HEK293 (cell line): Measurements from ENCODE around the gene ST8SIA5.

ENCODE experiments used
- CTCF ChIA-PET: fragments of 350-600 bp; formaldehyde crosslinking; extraction: SDS; loops from one replicate; lab custom pipeline; 2021; ENCODE audit warnings: antibody characterized with exemption; lab: Yijun Ruan, JAX
- POLR2A ChIA-PET: fragments of 300-600 bp; formaldehyde crosslinking; extraction: SDS; loops from one replicate; lab custom pipeline; 2020; ENCODE audit warnings: antibody characterized with exemption, inconsistent platforms; lab: Yijun Ruan, JAX
- H3K27ac ChIP-seq: fragments of 200-500 bp; sonication (Bioruptor generic); 2 replicates; pipeline ENCODE4 v1.5.1; 2014; ENCODE audit warnings: low read depth, low read length, control low read depth, inconsistent platforms; ENCODE audit errors: extremely low read depth
- H3K36me3 ChIP-seq, 2 experiments: fragments of 200-500 bp in 1 of 2; sonication (Bioruptor generic) in 1 of 2; 1 replicate in 1 of 2; 2 replicates in 1 of 2; pipeline ENCODE4 v1.5.1; 2014 to 2017; ENCODE audit warnings: inconsistent platforms in 2 of 2, low read length in 2 of 2; ENCODE audit not compliant: control insufficient read depth in 2 of 2, insufficient read depth in 1 of 2
- H3K4me1 ChIP-seq: fragments of 200-500 bp; sonication (Bioruptor generic); 2 replicates; pipeline ENCODE4 v1.5.1; 2014; ENCODE audit warnings: mild to moderate bottlenecking, low read length, inconsistent platforms; ENCODE audit not compliant: control insufficient read depth, insufficient read depth
- H3K4me3 ChIP-seq: 2 replicates; pipeline ENCODE4 v1.5.1; 2011; ENCODE audit warnings: low read depth, mild to moderate bottlenecking, control low read depth, low read length, moderate library complexity
- H3K9me3 ChIP-seq: fragments of 200-500 bp; sonication (Bioruptor generic); 2 replicates; pipeline ENCODE4 v1.5.1; 2014; ENCODE audit warnings: low read depth, low read length, inconsistent platforms; ENCODE audit not compliant: control insufficient read depth, insufficient read depth
- EGR2 ChIP-seq: fragments of 450-650 bp; formaldehyde crosslinking; IDR thresholded peaks from 2 replicates; pipeline ENCODE4 v1.5.1; 2016; ENCODE audit warnings: low read depth, missing biosample characterization, missing genetic modification characterization
- OVOL3 ChIP-seq: fragments of 450-650 bp; formaldehyde crosslinking; IDR thresholded peaks from 2 replicates; pipeline ENCODE4 v1.5.1; 2016; ENCODE audit warnings: missing biosample characterization, missing genetic modification characterization
- REPIN1 ChIP-seq: fragments of 450-650 bp; formaldehyde crosslinking; IDR thresholded peaks from 2 replicates; pipeline ENCODE4 v1.5.1; 2017; ENCODE audit warnings: missing biosample characterization, missing genetic modification characterization, low read depth
- TCF7L2 ChIP-seq: IDR thresholded peaks from 2 replicates; pipeline ENCODE4 v1.6.1; 2011; ENCODE audit warnings: low read depth, mild to moderate bottlenecking, inconsistent platforms, low read length, moderate library complexity, borderline replicate concordance
- ZBTB21 ChIP-seq: fragments of 450-650 bp; formaldehyde crosslinking; IDR thresholded peaks from 2 replicates; pipeline ENCODE4 v1.5.1; 2017; ENCODE audit warnings: missing biosample characterization, missing genetic modification characterization
- ZBTB26 ChIP-seq: fragments of 450-650 bp; formaldehyde crosslinking; optimal IDR thresholded peaks from 2 replicates; pipeline ENCODE3; 2016; ENCODE audit warnings: missing biosample characterization, mild to moderate bottlenecking, missing genetic modification characterization
- ZIC2 ChIP-seq: fragments of 450-650 bp; formaldehyde crosslinking; IDR thresholded peaks from 2 replicates; pipeline ENCODE4 v1.5.1; 2016; ENCODE audit warnings: missing biosample characterization, missing genetic modification characterization
- ZNF10 ChIP-seq: fragments of 450-650 bp; formaldehyde crosslinking; IDR thresholded peaks from 2 replicates; pipeline ENCODE4 v1.5.1; 2017; ENCODE audit warnings: missing biosample characterization, missing genetic modification characterization
- ZNF140 ChIP-seq: fragments of 450-650 bp; formaldehyde crosslinking; IDR thresholded peaks from 2 replicates; pipeline ENCODE4 v1.5.1; 2016; ENCODE audit warnings: missing biosample characterization, missing genetic modification characterization
- ZNF292 ChIP-seq: fragments of 450-650 bp; formaldehyde crosslinking; IDR thresholded peaks from 2 replicates; pipeline ENCODE4 v1.5.1; 2016; ENCODE audit warnings: low read depth, missing biosample characterization, missing genetic modification characterization, borderline replicate concordance
- ZNF324 ChIP-seq: fragments of 450-650 bp; formaldehyde crosslinking; IDR thresholded peaks from 2 replicates; pipeline ENCODE4 v1.5.1; 2016; ENCODE audit warnings: missing biosample characterization, missing genetic modification characterization
- ZNF354C ChIP-seq: fragments of 450-650 bp; formaldehyde crosslinking; IDR thresholded peaks from 2 replicates; pipeline ENCODE4 v1.5.1; 2016; ENCODE audit warnings: missing biosample characterization, missing genetic modification characterization, low read depth, borderline replicate concordance
- ZNF366 ChIP-seq: fragments of 450-650 bp; formaldehyde crosslinking; conservative IDR thresholded peaks from 2 replicates; pipeline ENCODE4 v1.5.1; 2016; ENCODE audit warnings: missing biosample characterization, missing genetic modification characterization
- ZNF37A ChIP-seq: fragments of 450-650 bp; IDR thresholded peaks from 2 replicates; pipeline ENCODE4 v1.5.1; 2018; ENCODE audit warnings: missing biosample characterization, missing genetic modification characterization
- ZNF391 ChIP-seq: fragments of 450-650 bp; formaldehyde crosslinking; IDR thresholded peaks from 2 replicates; pipeline ENCODE4 v1.5.1; 2016; ENCODE audit warnings: low read depth, missing biosample characterization, missing genetic modification characterization, borderline replicate concordance
- ZNF404 ChIP-seq: fragments of 450-650 bp; formaldehyde crosslinking; IDR thresholded peaks from 2 replicates; pipeline ENCODE4 v1.5.1; 2017; ENCODE audit warnings: missing biosample characterization, missing genetic modification characterization
- ZNF473 ChIP-seq: fragments of 450-650 bp; formaldehyde crosslinking; IDR thresholded peaks from 2 replicates; pipeline ENCODE4 v1.5.1; 2017; ENCODE audit warnings: missing biosample characterization, missing genetic modification characterization
- ZNF514 ChIP-seq: fragments of 450-650 bp; formaldehyde crosslinking; IDR thresholded peaks from 2 replicates; pipeline ENCODE4 v1.5.1; 2016; ENCODE audit warnings: missing biosample characterization, missing genetic modification characterization
- ZNF530 ChIP-seq: fragments of 450-650 bp; formaldehyde crosslinking; IDR thresholded peaks from 2 replicates; pipeline ENCODE4 v1.5.1; 2016; ENCODE audit warnings: low read depth, missing biosample characterization, missing genetic modification characterization
- ZNF558 ChIP-seq: fragments of 450-650 bp; formaldehyde crosslinking; IDR thresholded peaks from 2 replicates; pipeline ENCODE4 v1.5.1; 2016; ENCODE audit warnings: missing biosample characterization, missing genetic modification characterization
- ZNF664 ChIP-seq: fragments of 450-650 bp; formaldehyde crosslinking; IDR thresholded peaks from 2 replicates; pipeline ENCODE4 v1.5.1; 2016; ENCODE audit warnings: missing biosample characterization, missing genetic modification characterization
- ZNF692 ChIP-seq: fragments of 450-650 bp; formaldehyde crosslinking; IDR thresholded peaks from 2 replicates; pipeline ENCODE4 v1.5.1; 2016; ENCODE audit warnings: missing biosample characterization, missing genetic modification characterization
- ZNF747 ChIP-seq: fragments of 450-650 bp; formaldehyde crosslinking; IDR thresholded peaks from 2 replicates; pipeline ENCODE4 v1.5.1; 2016; ENCODE audit warnings: missing biosample characterization, missing genetic modification characterization
- ZNF76 ChIP-seq: fragments of 450-650 bp; formaldehyde crosslinking; IDR thresholded peaks from 2 replicates; pipeline ENCODE4; 2016; ENCODE audit warnings: low read depth, missing biosample characterization, missing genetic modification characterization, borderline replicate concordance
- ZNF768 ChIP-seq: fragments of 450-650 bp; formaldehyde crosslinking; IDR thresholded peaks from 2 replicates; pipeline ENCODE4 v1.5.1; 2018; ENCODE audit warnings: missing biosample characterization, mild to moderate bottlenecking, missing genetic modification characterization
- ZNF777 ChIP-seq: fragments of 450-650 bp; formaldehyde crosslinking; IDR thresholded peaks from 2 replicates; pipeline ENCODE4 v1.5.1; 2017; ENCODE audit warnings: missing biosample characterization, missing genetic modification characterization, borderline replicate concordance
- ZSCAN16 ChIP-seq: fragments of 450-650 bp; formaldehyde crosslinking; IDR thresholded peaks from 2 replicates; pipeline ENCODE4 v1.5.1; 2016; ENCODE audit warnings: missing biosample characterization, missing genetic modification characterization
- TF ChIP-seq, protein P1 (sequence below): fragments of 450-650 bp; formaldehyde crosslinking; IDR thresholded peaks from 2 replicates; pipeline ENCODE4 v1.5.1; 2016; ENCODE audit warnings: missing biosample characterization, missing genetic modification characterization, low read depth
- TF ChIP-seq, protein P2 (sequence below): fragments of 450-650 bp; formaldehyde crosslinking; conservative IDR thresholded peaks from 2 replicates; pipeline ENCODE4 v1.5.1; 2016; ENCODE audit warnings: low read depth, missing biosample characterization, missing genetic modification characterization
- TF ChIP-seq, protein P3 (sequence below): fragments of 450-650 bp; formaldehyde crosslinking; IDR thresholded peaks from 2 replicates; pipeline ENCODE4 v1.5.1; 2016; ENCODE audit warnings: missing biosample characterization, missing genetic modification characterization

ST8SIA5 gene

GRCh38 chr18:46725310-46725709 is 31.5 kb downstream of the ST8SIA5 start:
- Histone ChIP-seq H3K4me3 (no peak overlapping the region), H3K27ac (no peak overlapping the region), H3K9me3 (no peaks in the 10 kb centered on the region), H3K36me3 (no peaks in the 10 kb centered on the region), H3K4me1 (no peaks in the 10 kb centered on the region)
- POLR2A ChIA-PET, result no interaction called here
- TF ChIP-seq REPIN1 (tag by site-specific recombination) (no peak), ZBTB21 (tag by site-specific recombination) (no peak), TCF7L2 (no peak), ZNF747 (tag by site-specific recombination) (no peak), ZNF768 (tag by site-specific recombination) (no peak), ZNF404 (tag by site-specific recombination) (no peak), ZNF777 (no peak), EGR2 (tag by site-specific recombination) (no peak), ZBTB26 (no peak), ZNF664 (tag by site-specific recombination) (no peak), ZNF530 (no peak), ZNF140 (tag by site-specific recombination) (no peak), ZNF354C (tag by site-specific recombination) (no peak), OVOL3 (no peak)
- TF ChIP-seq, protein P1, sequence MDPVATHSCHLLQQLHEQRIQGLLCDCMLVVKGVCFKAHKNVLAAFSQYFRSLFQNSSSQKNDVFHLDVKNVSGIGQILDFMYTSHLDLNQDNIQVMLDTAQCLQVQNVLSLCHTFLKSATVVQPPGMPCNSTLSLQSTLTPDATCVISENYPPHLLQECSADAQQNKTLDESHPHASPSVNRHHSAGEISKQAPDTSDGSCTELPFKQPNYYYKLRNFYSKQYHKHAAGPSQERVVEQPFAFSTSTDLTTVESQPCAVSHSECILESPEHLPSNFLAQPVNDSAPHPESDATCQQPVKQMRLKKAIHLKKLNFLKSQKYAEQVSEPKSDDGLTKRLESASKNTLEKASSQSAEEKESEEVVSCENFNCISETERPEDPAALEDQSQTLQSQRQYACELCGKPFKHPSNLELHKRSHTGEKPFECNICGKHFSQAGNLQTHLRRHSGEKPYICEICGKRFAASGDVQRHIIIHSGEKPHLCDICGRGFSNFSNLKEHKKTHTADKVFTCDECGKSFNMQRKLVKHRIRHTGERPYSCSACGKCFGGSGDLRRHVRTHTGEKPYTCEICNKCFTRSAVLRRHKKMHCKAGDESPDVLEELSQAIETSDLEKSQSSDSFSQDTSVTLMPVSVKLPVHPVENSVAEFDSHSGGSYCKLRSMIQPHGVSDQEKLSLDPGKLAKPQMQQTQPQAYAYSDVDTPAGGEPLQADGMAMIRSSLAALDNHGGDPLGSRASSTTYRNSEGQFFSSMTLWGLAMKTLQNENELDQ (tag by site-specific recombination), result no peak
- TF ChIP-seq, protein P2, sequence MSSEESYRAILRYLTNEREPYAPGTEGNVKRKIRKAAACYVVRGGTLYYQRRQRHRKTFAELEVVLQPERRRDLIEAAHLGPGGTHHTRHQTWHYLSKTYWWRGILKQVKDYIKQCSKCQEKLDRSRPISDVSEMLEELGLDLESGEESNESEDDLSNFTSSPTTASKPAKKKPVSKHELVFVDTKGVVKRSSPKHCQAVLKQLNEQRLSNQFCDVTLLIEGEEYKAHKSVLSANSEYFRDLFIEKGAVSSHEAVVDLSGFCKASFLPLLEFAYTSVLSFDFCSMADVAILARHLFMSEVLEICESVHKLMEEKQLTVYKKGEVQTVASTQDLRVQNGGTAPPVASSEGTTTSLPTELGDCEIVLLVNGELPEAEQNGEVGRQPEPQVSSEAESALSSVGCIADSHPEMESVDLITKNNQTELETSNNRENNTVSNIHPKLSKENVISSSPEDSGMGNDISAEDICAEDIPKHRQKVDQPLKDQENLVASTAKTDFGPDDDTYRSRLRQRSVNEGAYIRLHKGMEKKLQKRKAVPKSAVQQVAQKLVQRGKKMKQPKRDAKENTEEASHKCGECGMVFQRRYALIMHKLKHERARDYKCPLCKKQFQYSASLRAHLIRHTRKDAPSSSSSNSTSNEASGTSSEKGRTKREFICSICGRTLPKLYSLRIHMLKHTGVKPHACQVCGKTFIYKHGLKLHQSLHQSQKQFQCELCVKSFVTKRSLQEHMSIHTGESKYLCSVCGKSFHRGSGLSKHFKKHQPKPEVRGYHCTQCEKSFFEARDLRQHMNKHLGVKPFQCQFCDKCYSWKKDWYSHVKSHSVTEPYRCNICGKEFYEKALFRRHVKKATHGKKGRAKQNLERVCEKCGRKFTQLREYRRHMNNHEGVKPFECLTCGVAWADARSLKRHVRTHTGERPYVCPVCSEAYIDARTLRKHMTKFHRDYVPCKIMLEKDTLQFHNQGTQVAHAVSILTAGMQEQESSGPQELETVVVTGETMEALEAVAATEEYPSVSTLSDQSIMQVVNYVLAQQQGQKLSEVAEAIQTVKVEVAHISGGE, result no peak
- CTCF ChIA-PET, result interaction anchor here (0.7 kb wide), 2 partner anchors 50 to 245 kb away, joined by 4 to 5 read pairs; no protein-coding TSS in a partner anchor

DNA sequence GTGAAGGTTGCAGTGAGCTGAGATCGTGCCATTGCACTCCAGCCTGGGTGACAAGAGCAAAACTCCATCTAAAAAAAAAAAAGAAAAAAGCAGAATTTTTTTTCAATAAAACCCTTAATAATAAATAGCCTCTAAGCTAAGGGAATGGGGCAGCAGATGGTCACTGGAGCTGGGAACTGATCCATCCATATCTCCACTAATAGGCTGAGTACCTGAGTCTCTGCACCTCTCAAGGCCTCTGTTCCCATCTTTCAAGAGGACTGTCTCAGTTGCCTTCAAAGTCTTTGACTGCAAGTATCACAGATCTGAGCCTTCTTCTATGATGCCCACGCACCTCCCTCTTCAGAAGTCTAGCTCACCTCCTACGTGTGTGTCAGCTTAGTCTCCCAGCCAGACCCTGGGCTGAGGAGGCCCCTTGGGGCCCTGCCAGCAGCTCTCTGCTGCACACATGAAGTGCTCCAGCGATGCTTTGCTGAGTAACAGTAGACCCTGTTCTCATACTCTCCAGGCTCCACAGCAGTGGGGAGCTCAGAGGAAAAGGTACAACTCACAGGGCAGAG is 32.9 kb downstream of the ST8SIA5 start:
- CTCF ChIA-PET, result interaction anchor here (0.9 to 1.2 kb wide), 2 partner anchors 66 to 480 kb away, joined by 6 to 8 read pairs; no protein-coding TSS in a partner anchor
- H3K36me3 ChIP-seq, result no peaks in the 10 kb centered on the region
- POLR2A ChIA-PET, result no interaction called here
- TF ChIP-seq ZNF10 (tag by site-specific recombination) (no peak), ZNF76 (tag by site-specific recombination) (no peak), ZNF692 (tag by site-specific recombination) (no peak), ZIC2 (tag by site-specific recombination) (no peak), ZNF514 (no peak), ZNF324 (tag by site-specific recombination) (no peak), ZNF37A (no peak), ZNF366 (no peak), ZNF292 (tag by site-specific recombination) (no peak), ZNF473 (no peak), ZNF391 (no peak), ZNF558 (no peak), ZSCAN16 (tag by site-specific recombination) (no peak)
- TF ChIP-seq, protein P3, sequence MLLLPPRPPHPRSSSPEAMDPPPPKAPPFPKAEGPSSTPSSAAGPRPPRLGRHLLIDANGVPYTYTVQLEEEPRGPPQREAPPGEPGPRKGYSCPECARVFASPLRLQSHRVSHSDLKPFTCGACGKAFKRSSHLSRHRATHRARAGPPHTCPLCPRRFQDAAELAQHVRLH (tag by site-specific recombination), result no peak
- no peaks in the 10 kb centered on the region for H3K4me1 ChIP-seq
- no peaks in the 10 kb centered on the region for H3K9me3 ChIP-seq
- H3K27ac ChIP-seq, result no peak overlapping the region
- no peak overlapping the region for H3K4me3 ChIP-seq
